Measurements from ENCODE around the gene POLDIP2. TPM values are rescaled to one million over a fixed set of nuclear protein-coding genes. Genes with fewer than 3 reads are reported as not detected.

The POLDIP2 gene
- total RNA-seq, 1 donor, result 66.6 TPM

GRCh38 chr17:28334666-28335200 lies 22.6 kb downstream of the POLDIP2 start:
- TF ChIP-seq CTCF (IDR thresholded peaks at IDR 0.05; ENCODE audit: insufficient read depth, low read length), result no peak
- no peak for DNase-seq (ENCODE audit: low read depth)
- H3K4me3 ChIP-seq (ENCODE audit: low read depth, low read length), result peak overlapping the region; percentile 95

GRCh38 chr17:28334171-28334570 lies 23.2 kb downstream of the POLDIP2 start:
- peak overlapping the region; percentile 95 for H3K4me3 ChIP-seq (ENCODE audit: low read depth, low read length)
- no peak for TF ChIP-seq CTCF (IDR thresholded peaks at IDR 0.05; ENCODE audit: insufficient read depth, low read length)
- peak; percentile 28 for DNase-seq (ENCODE audit: low read depth)

- TF ChIP-seq CTCF (IDR thresholded peaks at IDR 0.05; ENCODE audit: insufficient read depth, low read length), result no peak
- DNase-seq (ENCODE audit: low read depth), result no peak
These were observed 24.1 kb downstream of the POLDIP2 start for GRCh38 chr17:28333083-28333746.

GRCh38 chr17:28331891-28332420 lies 25.4 kb downstream of the POLDIP2 start:
- H3K4me3 ChIP-seq (ENCODE audit: low read depth, low read length), result no peak overlapping the region
- TF ChIP-seq CTCF (IDR thresholded peaks at IDR 0.05; ENCODE audit: insufficient read depth, low read length), result no peak

More at GRCh38 chr17:28333083-28333746, 24.1 kb downstream of the POLDIP2 start:
- no peak overlapping the region for H3K4me3 ChIP-seq (ENCODE audit: low read depth, low read length)

GRCh38 chr17:28330671-28331070 lies 26.7 kb downstream of the POLDIP2 start:
- no peak for DNase-seq (ENCODE audit: low read depth)
- TF ChIP-seq CTCF (IDR thresholded peaks at IDR 0.05; ENCODE audit: insufficient read depth, low read length), result no peak
- H3K4me3 ChIP-seq (ENCODE audit: low read depth, low read length), result no peak overlapping the region

More at GRCh38 chr17:28331891-28332420, 25.4 kb downstream of the POLDIP2 start:
- no peak for DNase-seq (ENCODE audit: low read depth)

GRCh38 chr17:28328325-28328724 lies 29.0 kb downstream of the POLDIP2 start:
- no peak for TF ChIP-seq CTCF (IDR thresholded peaks at IDR 0.05; ENCODE audit: insufficient read depth, low read length)
- DNase-seq (ENCODE audit: low read depth), result no peak
- H3K4me3 ChIP-seq (ENCODE audit: low read depth, low read length), result no peak overlapping the region
